HEK293 (cell line): ENCODE measurements around the gene ZBTB24.

ENCODE experiments used
- CTCF ChIA-PET: fragments of 350-600 bp; formaldehyde crosslinking; extraction: SDS; loops from one replicate; lab custom pipeline; 2021; ENCODE audit warnings: antibody characterized with exemption; lab: Yijun Ruan, JAX
- POLR2A ChIA-PET: fragments of 300-600 bp; formaldehyde crosslinking; extraction: SDS; loops from one replicate; lab custom pipeline; 2020; ENCODE audit warnings: antibody characterized with exemption, inconsistent platforms; lab: Yijun Ruan, JAX
- H3K27ac ChIP-seq: fragments of 200-500 bp; sonication (Bioruptor generic); 2 replicates; pipeline ENCODE4 v1.5.1; 2014; ENCODE audit warnings: low read depth, low read length, control low read depth, inconsistent platforms; ENCODE audit errors: extremely low read depth
- H3K36me3 ChIP-seq, 2 experiments: fragments of 200-500 bp in 1 of 2; sonication (Bioruptor generic) in 1 of 2; 1 replicate in 1 of 2; 2 replicates in 1 of 2; pipeline ENCODE4 v1.5.1; 2014 to 2017; ENCODE audit warnings: inconsistent platforms in 2 of 2, low read length in 2 of 2; ENCODE audit not compliant: control insufficient read depth in 2 of 2, insufficient read depth in 1 of 2
- H3K4me1 ChIP-seq: fragments of 200-500 bp; sonication (Bioruptor generic); 2 replicates; pipeline ENCODE4 v1.5.1; 2014; ENCODE audit warnings: mild to moderate bottlenecking, low read length, inconsistent platforms; ENCODE audit not compliant: control insufficient read depth, insufficient read depth
- H3K4me3 ChIP-seq: 2 replicates; pipeline ENCODE4 v1.5.1; 2011; ENCODE audit warnings: low read depth, mild to moderate bottlenecking, control low read depth, low read length, moderate library complexity
- H3K9me3 ChIP-seq: fragments of 200-500 bp; sonication (Bioruptor generic); 2 replicates; pipeline ENCODE4 v1.5.1; 2014; ENCODE audit warnings: low read depth, low read length, inconsistent platforms; ENCODE audit not compliant: control insufficient read depth, insufficient read depth
- BCL11A ChIP-seq: fragments of 450-650 bp; formaldehyde crosslinking; IDR thresholded peaks from 2 replicates; pipeline ENCODE4 v1.5.1; 2016; ENCODE audit warnings: low read depth, missing biosample characterization, missing genetic modification characterization
- BCL6B ChIP-seq: fragments of 450-650 bp; formaldehyde crosslinking; IDR thresholded peaks from 2 replicates; pipeline ENCODE4 v1.5.1; 2017; ENCODE audit warnings: missing biosample characterization, missing genetic modification characterization
- EGR2 ChIP-seq: fragments of 450-650 bp; formaldehyde crosslinking; IDR thresholded peaks from 2 replicates; pipeline ENCODE4 v1.5.1; 2016; ENCODE audit warnings: low read depth, missing biosample characterization, missing genetic modification characterization
- FEZF1 ChIP-seq: fragments of 450-650 bp; formaldehyde crosslinking; IDR thresholded peaks from 2 replicates; pipeline ENCODE4 v1.5.1; 2016; ENCODE audit warnings: missing biosample characterization, missing genetic modification characterization
- GLI4 ChIP-seq: fragments of 450-650 bp; formaldehyde crosslinking; IDR thresholded peaks from 2 replicates; pipeline ENCODE4 v1.5.1; 2016; ENCODE audit warnings: missing biosample characterization, missing genetic modification characterization
- HOXD13 ChIP-seq: sonication (generic); formaldehyde crosslinking; IDR thresholded peaks from 2 replicates; pipeline ENCODE4 v1.8.0; 2022; ENCODE audit warnings: missing genetic modification reagents, borderline replicate concordance
- KLF1 ChIP-seq: fragments of 450-650 bp; formaldehyde crosslinking; IDR thresholded peaks from 2 replicates; pipeline ENCODE4 v1.5.1; 2016; ENCODE audit warnings: missing biosample characterization, missing genetic modification characterization
- KLF10 ChIP-seq: fragments of 450-650 bp; IDR thresholded peaks from 2 replicates; pipeline ENCODE4 v1.5.1; 2018; ENCODE audit warnings: missing biosample characterization, mild to moderate bottlenecking, missing genetic modification characterization
- KLF16 ChIP-seq: fragments of 450-650 bp; formaldehyde crosslinking; IDR thresholded peaks from 2 replicates; pipeline ENCODE4 v1.5.1; 2017; ENCODE audit warnings: missing biosample characterization, missing genetic modification characterization
- MEIS1 ChIP-seq: sonication (generic); formaldehyde crosslinking; IDR thresholded peaks from 2 replicates; pipeline ENCODE4 v1.8.1; 2022; ENCODE audit warnings: missing genetic modification reagents, mild to moderate bottlenecking, borderline replicate concordance
- PRDM6 ChIP-seq: fragments of 450-650 bp; formaldehyde crosslinking; IDR thresholded peaks from 2 replicates; pipeline ENCODE4 v1.5.1; 2017; ENCODE audit warnings: missing biosample characterization, missing genetic modification characterization
- ZBTB6 ChIP-seq: fragments of 450-650 bp; formaldehyde crosslinking; IDR thresholded peaks from 2 replicates; pipeline ENCODE4 v1.5.1; 2017; ENCODE audit warnings: missing biosample characterization, missing genetic modification characterization
- ZEB2 ChIP-seq: fragments of 450-650 bp; formaldehyde crosslinking; IDR thresholded peaks from 2 replicates; pipeline ENCODE4 v1.5.1; 2016; ENCODE audit warnings: missing biosample characterization, missing genetic modification characterization
- ZNF132 ChIP-seq: fragments of 450-650 bp; formaldehyde crosslinking; IDR thresholded peaks from 2 replicates; pipeline ENCODE4 v1.5.1; 2017; ENCODE audit warnings: missing biosample characterization, missing genetic modification characterization, borderline replicate concordance
- ZNF175 ChIP-seq: fragments of 450-650 bp; formaldehyde crosslinking; IDR thresholded peaks from 2 replicates; pipeline ENCODE4 v1.5.1; 2016; ENCODE audit warnings: missing biosample characterization, missing genetic modification characterization
- ZNF221 ChIP-seq: fragments of 450-650 bp; formaldehyde crosslinking; IDR thresholded peaks from 2 replicates; pipeline ENCODE4 v1.5.1; 2017; ENCODE audit warnings: missing biosample characterization, missing genetic modification characterization, borderline replicate concordance
- ZNF223 ChIP-seq: fragments of 450-650 bp; formaldehyde crosslinking; IDR thresholded peaks from 2 replicates; pipeline ENCODE4 v1.5.1; 2016; ENCODE audit warnings: missing biosample characterization, missing genetic modification characterization
- ZNF23 ChIP-seq: fragments of 450-650 bp; formaldehyde crosslinking; IDR thresholded peaks from 2 replicates; pipeline ENCODE4 v1.5.1; 2016; ENCODE audit warnings: missing biosample characterization, missing genetic modification characterization, borderline replicate concordance
- ZNF341 ChIP-seq: fragments of 450-650 bp; formaldehyde crosslinking; IDR thresholded peaks from 2 replicates; pipeline ENCODE4; 2016; ENCODE audit warnings: low read depth, missing biosample characterization, missing genetic modification characterization
- ZNF391 ChIP-seq: fragments of 450-650 bp; formaldehyde crosslinking; IDR thresholded peaks from 2 replicates; pipeline ENCODE4 v1.5.1; 2016; ENCODE audit warnings: low read depth, missing biosample characterization, missing genetic modification characterization, borderline replicate concordance
- ZNF423 ChIP-seq: fragments of 450-650 bp; formaldehyde crosslinking; IDR thresholded peaks from 2 replicates; pipeline ENCODE4 v1.5.1; 2016; ENCODE audit warnings: missing biosample characterization, missing genetic modification characterization
- ZNF426 ChIP-seq: fragments of 450-650 bp; formaldehyde crosslinking; IDR thresholded peaks from 2 replicates; pipeline ENCODE4 v1.5.1; 2017; ENCODE audit warnings: missing biosample characterization, missing genetic modification characterization, mild to moderate bottlenecking, inconsistent platforms, moderate library complexity
- ZNF449 ChIP-seq: fragments of 450-650 bp; formaldehyde crosslinking; IDR thresholded peaks from 2 replicates; pipeline ENCODE4 v1.5.1; 2017; ENCODE audit warnings: missing biosample characterization, mild to moderate bottlenecking, missing genetic modification characterization, moderate library complexity
- ZNF529 ChIP-seq: fragments of 450-650 bp; formaldehyde crosslinking; IDR thresholded peaks from 2 replicates; pipeline ENCODE4 v1.5.1; 2017; ENCODE audit warnings: missing genetic modification characterization, missing biosample characterization; ENCODE audit not compliant: insufficient replicate concordance
- ZNF548 ChIP-seq: fragments of 450-650 bp; formaldehyde crosslinking; IDR thresholded peaks from 2 replicates; pipeline ENCODE4 v1.5.1; 2016; ENCODE audit warnings: missing biosample characterization, missing genetic modification characterization
- ZNF561 ChIP-seq: fragments of 450-650 bp; IDR thresholded peaks from 2 replicates; pipeline ENCODE4 v1.5.1; 2018; ENCODE audit warnings: missing biosample characterization, missing genetic modification characterization, borderline replicate concordance
- ZNF596 ChIP-seq: fragments of 450-650 bp; IDR thresholded peaks from 2 replicates; pipeline ENCODE4 v1.5.0; 2018; ENCODE audit warnings: missing biosample characterization, mild to moderate bottlenecking, missing genetic modification characterization, moderate library complexity
- ZNF707 ChIP-seq: fragments of 450-650 bp; formaldehyde crosslinking; IDR thresholded peaks from 2 replicates; pipeline ENCODE4 v1.5.1; 2016; ENCODE audit warnings: missing biosample characterization, missing genetic modification characterization
- ZNF792 ChIP-seq: fragments of 450-650 bp; formaldehyde crosslinking; IDR thresholded peaks from 2 replicates; pipeline ENCODE4 v1.5.1; 2016; ENCODE audit warnings: missing biosample characterization, missing genetic modification characterization
- ZNF830 ChIP-seq: fragments of 450-650 bp; IDR thresholded peaks from 2 replicates; pipeline ENCODE4 v1.5.0; 2018; ENCODE audit warnings: missing biosample characterization, missing genetic modification characterization, low read depth, mild to moderate bottlenecking, moderate library complexity
- ZNF843 ChIP-seq: fragments of 450-650 bp; formaldehyde crosslinking; IDR thresholded peaks from 2 replicates; pipeline ENCODE4 v1.5.1; 2016; ENCODE audit warnings: missing biosample characterization, missing genetic modification characterization

ZBTB24 gene

GRCh38 chr6:109456111-109456583 lies 26.9 kb downstream of the ZBTB24 start (continued):
- peak; percentile 54; the same call in 1 of the 2 replicates for TF ChIP-seq BCL11A (tag by site-specific recombination)

- POLR2A ChIA-PET = interaction anchor here (0.6 to 5.2 kb wide), 4 partner anchors 11 to 676 kb away, joined by 3 to 39 read pairs (median 10); partner anchors contain the start of genes CD164, PPIL6 and SMPD2
- CTCF ChIA-PET = interaction anchor here (0.6 to 3.3 kb wide), 3 partner anchors 7 to 19 kb away, joined by 3 to 21 read pairs (median 4); partner anchors contain the start of genes PPIL6 and SMPD2
- H3K4me1 ChIP-seq = no peaks in the 10 kb centered on the region
- TF ChIP-seq ZBTB6 (no peak), HOXD13 (CRISPR knock-in tag) (no peak), ZNF23 (tag by site-specific recombination) (no peak), ZNF423 (peak; percentile 93), KLF16 (tag by site-specific recombination) (0 out of 2 replicates have a peak, but pooled peaks have one; percentile 41), ZNF792 (no peak), ZNF707 (no peak), ZNF529 (no peak), ZNF548 (tag by site-specific recombination) (no peak), KLF1 (tag by site-specific recombination) (peak; percentile 98), BCL6B (tag by site-specific recombination) (no peak), ZNF596 (tag by site-specific recombination) (no peak), GLI4 (tag by site-specific recombination) (no peak; the same call in 1 of the 2 replicates), ZNF391 (tag by site-specific recombination) (no peak), ZNF561 (tag by site-specific recombination) (peak; percentile 55; the same call in 1 of the 2 replicates), EGR2 (tag by site-specific recombination) (peak; percentile 62), ZNF341 (peak; percentile 49; the same call in 1 of the 2 replicates), ZNF843 (tag by site-specific recombination) (no peak; the same call in 1 of the 2 replicates), MEIS1 (no peak), ZNF449 (peak; percentile 62), ZNF132 (tag by site-specific recombination) (no peak), ZNF426 (no peak), ZNF175 (tag by site-specific recombination) (no peak), FEZF1 (tag by site-specific recombination) (no peak), ZEB2 (tag by site-specific recombination) (0 out of 2 replicates have a peak, but pooled peaks have one; percentile 54), ZNF223 (tag by site-specific recombination) (no peak), ZNF830 (no peak), KLF10 (tag by site-specific recombination) (peak; percentile 54; the same call in 1 of the 2 replicates), ZNF221 (tag by site-specific recombination) (no peak), PRDM6 (tag by site-specific recombination) (no peak)
Observed at GRCh38 chr6:109455437-109456110, 27.4 kb downstream of the ZBTB24 start, which contains the start of gene MICAL1. TSS of gene MICAL1 (minus strand) at chr6:109455772. CDS start at chr6:109454196, 1,576 bp downstream.

More at GRCh38 chr6:109455437-109456110, 27.4 kb downstream of the ZBTB24 start, which contains the start of gene MICAL1:
- H3K27ac ChIP-seq = peak within 1 kb of the TSS; percentile 39; the same call in 1 of the 2 replicates
- peaks cover 0 to 26% of the 10 kb centered on the region in 2 experiments; a peak in 1 of 3 replicates for H3K36me3 ChIP-seq
- H3K4me3 ChIP-seq = peak within 1 kb of the TSS; percentile 78
- H3K9me3 ChIP-seq = no peaks in the 10 kb centered on the region
